GM18861 (cell line): ENCODE measurements around the gene INVS.
"Not testable (repeated sequence)": the region's sequence is repeated elsewhere in the genome, so short reads cannot be mapped to it uniquely, and the experiment has no call there.

Experiments used
- ATAC-seq: cut with Tn5 transposase; IDR thresholded peaks from one replicate; pipeline ENCODE4 v1.9.1; 2021; ENCODE audit not compliant: unreplicated experiment

Gene INVS

GRCh38 chr9:100308965-100309564 lies 210.0 kb downstream of the INVS start:
- ATAC-seq, result no peak

- no peak for ATAC-seq
Measured at GRCh38 chr9:100309992-100310391, 210.9 kb downstream of the INVS start.

DNA sequence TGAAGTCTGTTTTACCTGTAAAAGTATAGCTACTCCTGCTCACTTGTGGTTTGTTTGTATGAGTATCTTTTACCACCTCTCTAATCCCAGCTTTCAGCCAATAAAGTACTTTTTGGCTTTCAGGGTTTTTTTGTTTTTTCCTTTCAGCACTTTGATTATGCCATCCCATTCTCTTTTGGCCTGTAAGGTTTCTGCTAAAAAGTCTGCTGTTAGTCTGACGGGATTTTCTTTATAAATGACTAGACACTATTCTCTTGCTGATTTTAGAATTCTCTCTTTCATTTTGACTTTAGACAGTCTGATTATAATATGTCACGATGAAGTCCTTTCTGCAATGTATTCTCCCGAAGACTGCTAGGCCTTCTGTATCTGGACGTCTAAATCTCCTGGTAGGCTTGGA lies 216.5 kb downstream of the INVS start:
- no peak for ATAC-seq

DNA sequence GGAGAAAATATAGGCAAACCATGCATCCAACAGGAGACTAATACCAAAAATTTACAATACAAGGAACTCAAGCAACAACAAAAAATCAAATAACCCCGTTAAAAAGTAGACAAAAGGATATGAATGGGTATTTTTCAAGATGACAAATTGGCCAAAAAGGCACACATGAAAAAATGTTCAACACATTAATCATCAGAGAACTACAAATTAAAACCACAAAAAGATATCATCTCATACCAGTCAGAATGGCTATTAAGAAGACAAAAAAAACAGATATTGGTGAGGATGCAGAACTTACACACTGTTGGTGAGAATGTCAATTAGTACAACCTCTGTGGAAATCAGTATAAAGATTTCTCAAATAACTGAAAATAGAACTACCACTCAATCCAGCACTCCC lies 218.7 kb downstream of the INVS start:
- no peak for ATAC-seq

DNA sequence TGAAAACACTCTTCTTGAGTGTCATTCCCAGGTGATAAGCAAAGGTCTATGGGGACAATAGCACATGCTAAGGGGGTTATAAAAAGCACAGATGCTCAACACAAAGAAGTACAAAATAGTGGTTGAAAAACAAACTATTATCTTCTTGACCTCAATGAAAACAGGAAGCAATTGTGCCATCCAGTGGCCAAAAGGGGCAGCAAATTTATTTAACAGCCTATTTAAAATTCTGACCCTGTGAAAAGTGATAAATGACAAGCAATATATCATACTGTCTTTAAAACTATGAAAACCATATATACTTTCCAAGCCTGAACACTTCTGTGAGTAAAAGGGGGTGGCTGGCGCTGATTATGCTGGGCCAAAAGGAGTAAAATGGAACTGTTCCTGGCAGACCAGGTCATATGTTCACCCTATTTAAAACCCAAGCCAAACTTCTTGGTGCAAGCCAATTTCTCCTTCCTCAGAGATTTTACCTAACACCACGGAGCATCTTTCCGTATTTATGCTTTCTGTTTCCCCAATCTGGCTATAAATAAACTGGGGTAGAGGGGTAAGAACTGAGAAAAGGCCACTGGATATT lies 224.0 kb downstream of the INVS start:
- no peak for ATAC-seq

DNA sequence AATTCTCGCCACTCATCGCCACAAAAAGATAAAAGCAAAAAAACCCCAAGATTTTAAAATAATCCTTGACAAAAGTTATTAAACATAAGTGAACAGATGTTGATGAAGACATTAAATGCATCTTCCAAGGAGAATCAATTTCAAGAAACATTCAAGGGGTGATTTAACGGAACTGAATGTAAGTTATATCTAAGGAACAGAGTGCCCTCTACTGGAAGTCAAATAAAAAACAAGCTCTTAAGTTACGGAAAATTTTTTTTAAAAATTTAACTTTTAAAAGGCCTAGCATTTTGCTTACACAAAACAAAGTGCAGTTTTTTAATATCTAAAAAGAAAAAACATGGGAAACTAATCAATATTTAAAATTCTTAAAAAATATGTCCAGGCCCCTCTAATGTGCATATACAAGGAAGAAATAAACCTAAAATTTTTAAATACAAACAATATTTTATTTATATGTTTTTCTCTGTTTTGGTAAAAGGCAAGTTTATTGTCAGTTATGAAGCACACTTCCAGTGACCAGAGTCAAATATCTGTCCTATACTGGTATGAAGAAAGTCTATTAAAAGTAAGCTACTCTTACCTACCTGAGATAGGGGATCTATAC lies 225.7 kb downstream of the INVS start:
- ATAC-seq, result no peak

DNA sequence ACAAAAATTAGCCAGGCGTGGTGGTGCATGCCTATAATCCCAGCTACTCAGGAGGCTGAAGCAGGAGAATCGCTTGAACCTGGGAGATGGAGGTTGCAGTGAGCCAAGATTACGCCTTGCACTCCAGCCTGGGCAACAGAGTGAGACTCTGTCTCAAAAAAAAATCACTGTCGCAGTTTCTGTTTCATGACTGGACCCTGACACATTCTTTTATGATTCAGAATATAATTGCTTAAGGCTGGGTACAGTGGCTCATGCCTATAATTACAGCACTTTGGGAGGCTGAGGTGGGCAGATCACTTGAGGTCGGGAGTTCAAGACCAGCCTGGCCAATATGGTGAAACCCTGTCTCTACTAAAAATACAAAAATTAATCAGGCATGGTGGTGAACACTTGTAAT lies 239.7 kb downstream of the INVS start:
- ATAC-seq, result not testable (repeated sequence)

DNA sequence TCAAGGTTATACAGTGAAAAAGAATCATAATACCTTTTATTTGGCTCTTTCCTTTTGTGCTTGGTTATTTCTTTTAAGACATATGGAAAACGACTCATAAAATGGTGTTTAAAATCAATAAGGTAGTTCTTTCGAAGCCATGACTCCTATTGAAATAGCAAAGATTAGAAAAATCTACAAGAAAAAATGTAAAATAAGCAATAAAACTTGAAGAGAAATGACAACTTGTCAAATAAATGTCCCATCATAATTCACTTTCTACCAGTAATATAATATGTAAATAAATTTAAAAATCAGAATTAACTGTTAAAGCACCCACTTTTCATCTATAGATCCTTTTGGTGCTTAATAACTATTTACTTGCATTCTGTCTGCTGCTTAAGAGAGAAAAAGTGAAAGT lies 241.2 kb downstream of the INVS start:
- ATAC-seq, result no peak

GRCh38 chr9:100341889-100342288 lies 242.8 kb downstream of the INVS start:
- ATAC-seq, result no peak

GRCh38 chr9:100346836-100347235 lies 247.8 kb downstream of the INVS start:
- no peak for ATAC-seq

DNA sequence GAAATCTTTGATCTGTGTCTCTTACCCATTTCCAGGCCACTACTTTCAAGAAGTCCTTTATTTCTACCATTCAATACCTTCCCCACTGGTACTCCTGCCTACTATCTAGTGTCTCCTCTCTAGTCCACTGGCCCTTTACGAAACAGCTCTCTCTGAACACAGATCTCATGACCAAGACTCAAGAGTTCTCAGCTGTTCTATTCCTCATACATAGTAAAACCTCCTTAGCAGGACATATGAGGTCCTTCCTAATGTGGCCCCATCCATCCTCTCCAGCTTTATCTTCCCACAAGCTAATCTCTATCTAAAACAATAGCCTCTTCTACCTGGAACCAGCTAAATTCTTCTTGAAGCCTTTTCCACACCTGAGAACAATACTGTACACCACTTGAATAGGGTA lies 251.1 kb downstream of the INVS start:
- ATAC-seq, result no peak
